Cardiac fibroblast (primary cell): ENCODE data around the gene HEXD.
"Not testable (repeated sequence)": the region's sequence is repeated elsewhere in the genome, so short reads cannot be mapped to it uniquely, and the experiment has no call there.

Experiments
- DNase-seq, 2 donors: peaks; one replicate each; pipeline versions ENCODE4 v3.0.0 to v3.0.0-alpha.2; 2010; ENCODE audit warnings: low read depth in 2 of 2
- H3K4me3 ChIP-seq, 2 donors: replicated peaks in 1 of 2; 1 replicate in 1 of 2; 2 replicates in 1 of 2; pipeline ENCODE4 v1.5.1; 2011; ENCODE audit warnings: low read depth in 2 of 2, low read length in 2 of 2, mild to moderate bottlenecking in 2 of 2, moderate library complexity in 1 of 2
- CTCF ChIP-seq: IDR thresholded peaks from one replicate; pipeline ENCODE4 v1.5.1; 2011; ENCODE audit warnings: low read depth, mild to moderate bottlenecking, low read length, inconsistent platforms

The HEXD gene

GRCh38 chr17:82418001-82418986 is at the start of gene HEXD, which contains the start of gene OGFOD3:
HEXD (plus strand) TSS chr17:82418347; CDS start chr17:82419800, 1,453 bp downstream.
OGFOD3 (minus strand) TSS chr17:82418586; CDS start chr17:82418485, 101 bp downstream.
- peak; percentile 71 to 81 for DNase-seq
- peak within 1 kb of the TSS; percentile 82 for H3K4me3 ChIP-seq
- TF ChIP-seq CTCF, result no peak

GRCh38 chr17:82369211-82369610 is 48.9 kb upstream of the HEXD start:
- no peak overlapping the region for H3K4me3 ChIP-seq
- TF ChIP-seq CTCF, result no peak
- DNase-seq, result no peak

- H3K4me3 ChIP-seq, result peak overlapping the region; percentile 2 to 31
- TF ChIP-seq CTCF, result no peak
- DNase-seq, result no peak
Measured at GRCh38 chr17:82370471-82371332, 47.4 kb upstream of the HEXD start.

GRCh38 chr17:82371333-82372248 is 46.6 kb upstream of the HEXD start, which contains the start of gene UTS2R:
UTS2R (plus strand) TSS chr17:82371765; CDS start chr17:82374325, 2,560 bp downstream.
- no peak for DNase-seq
- no peak for TF ChIP-seq CTCF
- peak within 1 kb of the TSS; percentile 2 to 31 for H3K4me3 ChIP-seq

GRCh38 chr17:82372249-82373071 is 45.7 kb upstream of the HEXD start:
- no peak overlapping the region for H3K4me3 ChIP-seq
- no peak for DNase-seq
- no peak for TF ChIP-seq CTCF

- DNase-seq, H3K4me3 ChIP-seq: not testable (repeated sequence)
Measured at GRCh38 chr17:82373072-82373452, 45.1 kb upstream of the HEXD start.
